Measurements from ENCODE around the gene OSR1.
A peak's percentile ranks its signal among the peaks of the same experiment; 100 is the strongest.

OSR1 gene

DNA sequence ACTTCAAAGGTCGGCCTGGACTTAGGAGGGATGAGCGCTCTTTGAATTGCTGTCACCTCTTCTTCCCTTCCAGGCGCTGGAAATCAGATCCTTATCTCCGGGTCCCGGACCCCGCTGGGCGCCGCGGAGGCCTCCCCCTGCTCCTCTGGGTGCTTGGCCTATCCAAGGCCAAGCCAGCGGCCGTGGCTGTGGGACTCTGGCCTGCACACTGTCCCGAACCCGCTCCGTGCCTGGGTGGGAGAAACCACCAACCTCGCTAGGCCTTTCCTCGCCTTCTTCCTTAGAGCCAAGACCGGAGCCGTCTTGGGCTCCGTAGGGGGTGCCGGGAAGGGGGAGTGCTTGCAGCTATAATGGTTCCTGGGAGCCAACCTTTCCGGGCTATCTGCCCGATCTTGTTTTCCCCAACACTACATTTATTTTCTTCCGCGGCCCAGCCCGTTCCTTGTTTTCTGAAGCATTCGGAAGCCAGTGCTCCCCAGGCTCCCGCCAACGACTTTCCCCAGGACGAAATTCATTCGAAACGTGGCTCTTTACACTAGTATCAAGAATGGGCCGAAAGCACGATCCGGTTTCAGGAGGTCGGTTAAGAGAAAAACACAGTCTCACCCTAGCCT lies 2.4 kb downstream of the OSR1 start:
- H3K27ac ChIP-seq = peak overlapping the region; percentile 10; the same call in 1 of the 2 replicates
- CTCF ChIA-PET = no interaction called here
- TF ChIP-seq, protein P1, sequence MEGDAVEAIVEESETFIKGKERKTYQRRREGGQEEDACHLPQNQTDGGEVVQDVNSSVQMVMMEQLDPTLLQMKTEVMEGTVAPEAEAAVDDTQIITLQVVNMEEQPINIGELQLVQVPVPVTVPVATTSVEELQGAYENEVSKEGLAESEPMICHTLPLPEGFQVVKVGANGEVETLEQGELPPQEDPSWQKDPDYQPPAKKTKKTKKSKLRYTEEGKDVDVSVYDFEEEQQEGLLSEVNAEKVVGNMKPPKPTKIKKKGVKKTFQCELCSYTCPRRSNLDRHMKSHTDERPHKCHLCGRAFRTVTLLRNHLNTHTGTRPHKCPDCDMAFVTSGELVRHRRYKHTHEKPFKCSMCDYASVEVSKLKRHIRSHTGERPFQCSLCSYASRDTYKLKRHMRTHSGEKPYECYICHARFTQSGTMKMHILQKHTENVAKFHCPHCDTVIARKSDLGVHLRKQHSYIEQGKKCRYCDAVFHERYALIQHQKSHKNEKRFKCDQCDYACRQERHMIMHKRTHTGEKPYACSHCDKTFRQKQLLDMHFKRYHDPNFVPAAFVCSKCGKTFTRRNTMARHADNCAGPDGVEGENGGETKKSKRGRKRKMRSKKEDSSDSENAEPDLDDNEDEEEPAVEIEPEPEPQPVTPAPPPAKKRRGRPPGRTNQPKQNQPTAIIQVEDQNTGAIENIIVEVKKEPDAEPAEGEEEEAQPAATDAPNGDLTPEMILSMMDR (conservative IDR thresholded peaks at IDR 0.05; ENCODE audit: low read depth) = no peak
- DNase-seq (ENCODE audit: low spot score) = no peak
- POLR2A ChIA-PET (ENCODE audit: low non-redundant PET) = no interaction called here

DNA sequence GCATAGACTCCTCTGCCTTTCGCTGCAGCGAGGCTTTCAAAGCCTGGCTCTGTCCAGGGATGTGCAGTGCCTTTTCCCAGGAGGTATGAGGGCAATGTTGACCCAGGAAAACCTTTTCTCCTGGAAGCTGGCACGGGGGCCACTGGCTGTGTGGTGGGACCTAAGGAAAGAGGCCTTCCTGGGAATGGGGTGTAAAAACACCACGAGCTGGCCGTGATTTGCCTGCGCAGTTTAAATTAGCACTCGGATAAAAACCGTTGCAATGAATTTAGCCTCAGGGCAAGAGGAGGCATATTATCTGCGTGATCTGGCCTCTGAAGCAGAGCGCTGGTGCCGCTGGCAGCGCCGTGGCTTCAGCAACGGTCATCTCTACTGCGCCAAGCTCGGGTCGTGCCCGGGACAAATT lies 3.0 kb downstream of the OSR1 start:
- ChIA-PET POLR2A (ENCODE audit: low non-redundant PET) (no interaction called here), CTCF (no interaction called here)
- no peak for DNase-seq (ENCODE audit: low spot score)
- H3K27ac ChIP-seq = peak overlapping the region; percentile 24
- TF ChIP-seq, protein P1 (conservative IDR thresholded peaks at IDR 0.05; ENCODE audit: low read depth) = no peak

DNA sequence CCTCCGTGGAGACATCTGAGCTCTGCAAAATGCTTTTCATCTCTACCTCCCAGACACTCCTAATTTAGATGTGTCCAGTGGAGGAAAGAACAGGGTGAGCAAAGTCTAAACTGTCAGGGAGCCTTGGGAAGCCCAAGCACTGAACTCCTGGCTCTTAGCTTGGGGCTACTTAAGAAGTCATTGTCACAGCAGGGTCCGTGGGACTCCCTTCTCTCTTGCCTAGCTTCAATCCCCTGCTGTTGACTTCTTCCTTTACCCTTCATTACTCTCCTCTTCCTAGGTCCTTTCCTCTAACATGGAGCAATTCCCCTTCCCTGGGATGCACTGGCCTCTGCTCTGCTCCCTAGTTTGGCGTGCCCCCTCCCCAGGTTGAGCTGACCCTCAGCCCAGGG lies 3.4 kb downstream of the OSR1 start:
- peak overlapping the region; percentile 24 for H3K27ac ChIP-seq
- POLR2A ChIA-PET (ENCODE audit: low non-redundant PET) = no interaction called here
- CTCF ChIA-PET = no interaction called here
- TF ChIP-seq, protein P1 (conservative IDR thresholded peaks at IDR 0.05; ENCODE audit: low read depth) = no peak
- no peak for DNase-seq (ENCODE audit: low spot score)

DNA sequence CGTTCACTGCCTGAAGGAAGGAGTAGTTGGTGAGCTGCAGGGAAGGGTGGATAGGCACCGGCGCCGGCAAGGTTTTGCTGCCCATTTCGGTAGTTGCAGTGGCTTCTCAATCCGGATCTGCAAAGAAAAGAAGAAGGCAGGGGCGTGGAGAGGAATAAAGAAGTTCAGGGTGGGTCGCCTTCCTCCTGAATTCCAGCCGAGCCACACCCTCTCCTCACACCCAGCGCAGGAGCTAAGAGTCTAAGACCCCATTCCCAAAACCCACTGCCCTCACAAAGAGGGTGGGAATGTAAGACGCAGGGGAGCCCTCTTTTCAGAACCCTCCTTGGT lies 4.7 kb downstream of the OSR1 start:
- CTCF ChIA-PET = no interaction called here

DNA sequence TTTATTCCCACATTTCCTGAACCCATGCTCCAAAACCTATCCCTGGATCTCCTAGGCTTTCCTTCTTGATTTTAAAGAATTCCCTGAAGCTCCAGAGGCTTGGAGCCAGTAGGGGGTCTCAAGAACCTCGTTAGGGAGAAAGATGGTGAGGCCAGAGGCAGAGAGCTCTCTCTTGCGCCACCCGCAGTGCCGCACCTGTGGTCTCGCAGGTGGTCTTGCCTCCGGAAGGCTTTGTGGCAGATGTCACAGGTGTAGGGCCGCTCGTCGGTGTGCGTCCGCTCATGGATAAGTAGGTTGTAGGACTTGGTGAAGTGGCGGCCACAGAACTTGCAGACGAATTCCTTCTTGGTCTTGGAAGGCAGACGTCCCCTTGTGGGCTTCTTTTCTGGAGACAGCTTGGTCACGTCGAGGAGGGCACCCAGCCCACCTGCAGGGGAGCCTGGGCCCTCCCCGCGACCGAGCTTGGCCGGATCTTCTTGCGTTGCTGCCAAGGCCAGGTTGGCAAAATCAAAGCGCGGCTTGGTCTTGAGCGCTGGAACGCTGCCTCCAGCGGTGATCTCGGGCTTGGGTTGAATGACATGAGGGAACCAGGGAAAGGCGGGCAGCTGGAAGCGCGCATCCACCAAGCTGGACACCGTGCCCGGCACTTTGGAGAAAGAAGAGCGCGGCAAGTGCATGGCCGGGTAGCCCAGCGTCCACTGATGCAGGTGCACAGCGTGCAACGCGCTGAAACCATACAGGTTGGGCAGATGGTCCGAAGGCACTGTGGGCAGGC lies 5.3 kb downstream of the OSR1 start:
- ChIA-PET POLR2A (ENCODE audit: low non-redundant PET) (no interaction called here), CTCF (no interaction called here)
- TF ChIP-seq, protein P1 (conservative IDR thresholded peaks at IDR 0.05; ENCODE audit: low read depth) = no peak
- no peak for DNase-seq (ENCODE audit: low spot score)
- H3K27ac ChIP-seq = peak overlapping the region; percentile 20

More for the DNA sequence above, 4.7 kb downstream of the OSR1 start:
- H3K27ac ChIP-seq = peak overlapping the region; percentile 20
- no peak for DNase-seq (ENCODE audit: low spot score)
- TF ChIP-seq, protein P1 (conservative IDR thresholded peaks at IDR 0.05; ENCODE audit: low read depth) = no peak
- POLR2A ChIA-PET (ENCODE audit: low non-redundant PET) = no interaction called here

DNA sequence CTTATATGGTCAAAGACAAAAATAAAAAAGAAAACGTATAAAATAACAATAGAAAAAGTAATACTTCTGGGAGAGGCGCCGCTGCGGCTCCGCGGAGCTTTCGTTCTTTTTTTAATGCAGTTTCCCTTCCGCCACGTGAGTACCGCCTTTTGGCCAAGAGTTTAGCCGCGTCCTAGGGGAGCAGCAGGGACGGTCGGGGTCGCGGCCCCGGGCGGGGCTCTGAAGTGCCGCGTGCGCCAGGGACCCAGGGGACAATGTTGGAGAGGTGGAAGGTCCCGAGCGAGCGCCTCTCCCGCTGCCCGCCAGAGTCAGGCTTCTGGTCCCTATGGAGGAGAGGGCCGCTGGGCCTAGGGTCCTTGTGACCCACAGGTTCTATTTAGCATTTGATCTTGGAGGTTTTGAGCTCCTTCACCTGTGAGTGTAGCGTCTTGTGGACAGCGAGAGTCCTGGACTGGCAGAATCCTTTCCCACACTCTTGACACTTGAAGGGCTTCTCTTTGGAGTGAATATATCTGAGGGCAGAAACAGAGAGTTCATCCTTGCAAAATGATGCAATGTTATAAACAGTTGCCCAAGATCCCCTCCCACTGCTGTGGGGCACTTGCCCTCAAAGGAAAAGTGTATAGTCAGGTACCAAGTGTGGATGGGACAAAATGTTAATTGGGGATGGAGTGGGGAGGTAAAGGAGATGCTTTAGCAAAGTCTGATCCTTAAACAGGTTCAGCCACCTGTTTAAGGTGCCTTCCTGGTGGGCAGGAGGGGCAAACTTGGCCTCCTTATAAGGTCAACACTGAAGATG lies 6.3 kb downstream of the OSR1 start:
- TF ChIP-seq, protein P1 (conservative IDR thresholded peaks at IDR 0.05; ENCODE audit: low read depth) = no peak
- H3K27ac ChIP-seq = peak overlapping the region; percentile 20
- ChIA-PET CTCF (no interaction called here), POLR2A (ENCODE audit: low non-redundant PET) (no interaction called here)
- no peak for DNase-seq (ENCODE audit: low spot score)

Measured in RWPE1 (cell line).